ENCODE results near the gene CNOT6. TPM values are rescaled to one million over a fixed set of nuclear protein-coding genes. Genes with fewer than 3 reads are reported as not detected.

Gene CNOT6
- total RNA-seq, 1 donor from 2014 or later: 24.9 TPM

DNA sequence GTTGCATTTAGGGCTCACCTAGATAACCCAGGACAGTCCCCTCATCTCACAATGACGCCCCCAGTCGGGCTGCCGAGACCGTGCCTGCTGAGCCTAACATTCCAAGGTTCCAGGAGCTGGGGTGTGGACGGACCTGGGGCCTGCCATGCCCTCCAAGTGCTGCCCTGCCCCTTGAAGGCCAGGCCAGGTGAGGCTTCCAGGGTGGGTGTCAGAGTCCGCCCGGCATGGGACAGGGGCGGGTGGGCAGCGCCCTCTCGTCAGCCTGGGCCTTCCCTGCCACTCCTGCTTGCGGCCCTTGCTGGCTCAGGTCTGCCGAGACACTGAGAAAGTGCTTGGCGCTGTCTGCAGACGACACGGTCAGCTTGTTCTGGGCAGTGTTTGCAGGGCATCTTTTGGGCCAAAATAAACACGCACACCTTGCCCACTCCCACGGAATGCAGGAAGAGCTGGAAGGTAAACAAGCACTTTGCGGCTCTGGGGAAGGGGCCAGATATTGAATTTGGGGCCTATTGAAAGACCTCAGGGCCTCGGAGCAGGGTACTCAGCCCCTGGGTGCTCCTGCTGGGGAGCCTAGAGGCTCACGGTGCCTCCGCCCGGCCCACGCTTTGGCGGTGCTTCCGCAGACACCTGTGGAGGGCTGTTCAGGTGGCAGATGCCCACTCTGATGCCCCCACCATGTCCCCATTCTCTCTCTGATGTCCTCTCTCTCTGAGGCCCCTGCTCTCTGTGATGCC is 101.4 kb downstream of the CNOT6 start:
- intact Hi-C loops (cut with micrococcal nuclease): no loop called here
- no peak for ATAC-seq (ENCODE audit: low read depth)
- DNase-seq: no peak
- Mint-ChIP-seq H3K4me3 (no peak overlapping the region), H3K27me3 (peaks cover 15% of the 10 kb centered on the region), H3K36me3 (ENCODE audit: low read depth) (no peaks in the 10 kb centered on the region), H3K4me1 (no peaks in the 10 kb centered on the region), H3K9me3 (no peaks in the 10 kb centered on the region), H3K27ac (no peak overlapping the region)
- ChIA-PET CTCF (no interaction called here), POLR2A (no interaction called here)
- TF ChIP-seq, protein P1, sequence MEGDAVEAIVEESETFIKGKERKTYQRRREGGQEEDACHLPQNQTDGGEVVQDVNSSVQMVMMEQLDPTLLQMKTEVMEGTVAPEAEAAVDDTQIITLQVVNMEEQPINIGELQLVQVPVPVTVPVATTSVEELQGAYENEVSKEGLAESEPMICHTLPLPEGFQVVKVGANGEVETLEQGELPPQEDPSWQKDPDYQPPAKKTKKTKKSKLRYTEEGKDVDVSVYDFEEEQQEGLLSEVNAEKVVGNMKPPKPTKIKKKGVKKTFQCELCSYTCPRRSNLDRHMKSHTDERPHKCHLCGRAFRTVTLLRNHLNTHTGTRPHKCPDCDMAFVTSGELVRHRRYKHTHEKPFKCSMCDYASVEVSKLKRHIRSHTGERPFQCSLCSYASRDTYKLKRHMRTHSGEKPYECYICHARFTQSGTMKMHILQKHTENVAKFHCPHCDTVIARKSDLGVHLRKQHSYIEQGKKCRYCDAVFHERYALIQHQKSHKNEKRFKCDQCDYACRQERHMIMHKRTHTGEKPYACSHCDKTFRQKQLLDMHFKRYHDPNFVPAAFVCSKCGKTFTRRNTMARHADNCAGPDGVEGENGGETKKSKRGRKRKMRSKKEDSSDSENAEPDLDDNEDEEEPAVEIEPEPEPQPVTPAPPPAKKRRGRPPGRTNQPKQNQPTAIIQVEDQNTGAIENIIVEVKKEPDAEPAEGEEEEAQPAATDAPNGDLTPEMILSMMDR (IDR thresholded peaks at IDR 0.05): no peak

DNA sequence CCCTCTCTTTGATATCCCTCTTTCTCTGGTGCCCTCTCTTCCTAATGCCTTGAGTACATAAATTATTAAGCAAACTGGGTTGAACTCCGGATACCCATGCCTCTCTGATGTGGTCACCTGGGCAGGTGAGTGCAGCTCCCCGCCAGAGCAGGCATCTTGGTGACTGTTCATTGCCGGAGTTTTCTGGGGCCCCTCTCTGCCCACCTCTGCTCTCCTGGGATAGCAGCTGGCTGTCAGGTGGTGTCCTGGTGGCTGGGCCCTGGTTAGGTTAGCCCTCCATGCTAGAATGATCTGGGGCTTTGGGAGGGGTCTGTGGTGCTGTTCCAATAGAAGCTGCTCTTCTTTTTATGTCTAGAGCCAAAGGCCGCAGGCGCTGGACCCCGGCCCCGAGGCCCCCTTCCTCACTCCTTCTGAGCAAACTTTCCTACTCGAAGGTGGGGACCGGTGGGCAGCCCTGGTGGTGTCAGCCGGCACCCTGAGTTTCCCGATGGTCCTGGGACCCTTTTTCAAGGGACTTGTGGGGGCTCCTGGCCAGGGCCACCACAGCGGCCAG is 102.0 kb downstream of the CNOT6 start:
- ATAC-seq (ENCODE audit: low read depth): no peak
- TF ChIP-seq, protein P1 (IDR thresholded peaks at IDR 0.05): no peak
- Mint-ChIP-seq H3K27ac (no peak overlapping the region), H3K4me3 (no peak overlapping the region), H3K27me3 (peaks cover 15% of the 10 kb centered on the region), H3K9me3 (no peaks in the 10 kb centered on the region), H3K36me3 (ENCODE audit: low read depth) (no peaks in the 10 kb centered on the region), H3K4me1 (no peaks in the 10 kb centered on the region)
- intact Hi-C loops (cut with micrococcal nuclease): no loop called here
- ChIA-PET CTCF (no interaction called here), POLR2A (no interaction called here)
- no peak for DNase-seq

GRCh38 chr5:180596668-180597231 is 102.6 kb downstream of the CNOT6 start:
- Mint-ChIP-seq H3K36me3 (ENCODE audit: low read depth) (no peaks in the 10 kb centered on the region), H3K9me3 (no peaks in the 10 kb centered on the region), H3K27ac (no peak overlapping the region), H3K27me3 (peaks cover 15% of the 10 kb centered on the region), H3K4me1 (no peaks in the 10 kb centered on the region), H3K4me3 (no peak overlapping the region)
- ChIA-PET CTCF (no interaction called here), POLR2A (no interaction called here)
- DNase-seq (no peak), ATAC-seq (ENCODE audit: low read depth) (no peak)
- intact Hi-C loops (cut with micrococcal nuclease): no loop called here
- TF ChIP-seq, protein P1 (IDR thresholded peaks at IDR 0.05): no peak

DNA sequence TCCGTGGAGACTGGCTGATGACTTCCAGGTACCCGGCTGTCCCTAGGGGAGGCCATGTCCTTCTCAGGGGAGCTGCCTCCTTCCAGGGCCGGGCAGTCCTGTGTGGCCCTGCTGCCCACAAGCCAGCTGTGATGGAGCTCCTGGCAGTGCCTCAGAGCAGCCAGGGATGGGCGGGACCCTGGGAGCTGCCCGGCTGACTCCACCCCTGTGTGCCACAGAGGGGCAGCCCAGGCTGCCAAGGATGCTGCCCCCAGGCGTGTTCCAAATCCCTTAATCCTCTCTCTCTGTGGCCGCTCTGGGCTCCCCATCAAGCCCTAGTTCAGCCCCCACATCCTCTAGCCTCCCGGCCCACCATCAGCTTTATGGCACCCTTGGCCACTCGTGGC is 104.1 kb downstream of the CNOT6 start:
- no peak overlapping the region for H3K27ac Mint-ChIP-seq
- intact Hi-C loops (cut with micrococcal nuclease): no loop called here
- TF ChIP-seq, protein P1 (IDR thresholded peaks at IDR 0.05): no peak
- no peak for DNase-seq
- ChIA-PET POLR2A (no interaction called here), CTCF (no interaction called here)
- H3K36me3 Mint-ChIP-seq (ENCODE audit: low read depth): no peaks in the 10 kb centered on the region
- H3K9me3 Mint-ChIP-seq: no peaks in the 10 kb centered on the region
- H3K4me3 Mint-ChIP-seq: no peak overlapping the region
- H3K27me3 Mint-ChIP-seq: peaks cover 5% of the 10 kb centered on the region
- no peaks in the 10 kb centered on the region for H3K4me1 Mint-ChIP-seq
- ATAC-seq (ENCODE audit: low read depth): no peak

- ATAC-seq (ENCODE audit: low read depth): no peak
These were observed 104.8 kb downstream of the CNOT6 start for GRCh38 chr5:180598797-180599589.

More at GRCh38 chr5:180598797-180599589, 104.8 kb downstream of the CNOT6 start:
- intact Hi-C loops (cut with micrococcal nuclease): no loop called here
- TF ChIP-seq, protein P1 (IDR thresholded peaks at IDR 0.05): no peak
- no peak for DNase-seq
- no peaks in the 10 kb centered on the region for H3K9me3 Mint-ChIP-seq
- H3K27me3 Mint-ChIP-seq: no peaks in the 10 kb centered on the region
- ChIA-PET CTCF (no interaction called here), POLR2A (no interaction called here)
- H3K27ac Mint-ChIP-seq: no peak overlapping the region
- no peaks in the 10 kb centered on the region for H3K36me3 Mint-ChIP-seq (ENCODE audit: low read depth)
- H3K4me3 Mint-ChIP-seq: no peak overlapping the region
- no peaks in the 10 kb centered on the region for H3K4me1 Mint-ChIP-seq

All from activated B cell treated with CpG ODN at 0.5 μM for 24 hours (primary cell).